Loucy (cell line): ENCODE measurements around the gene ARL6IP4.

ENCODE experiments used
- EZH2phosphoT487 ChIP-seq: fragments of 200-600 bp; IDR thresholded peaks from 2 replicates; pipeline ENCODE4 v1.6.1; 2018; ENCODE audit warnings: antibody characterized with exemption, mild to moderate bottlenecking, moderate library complexity, borderline replicate concordance
- TF ChIP-seq, protein P1 (sequence below): fragments of 200-600 bp; sonication (generic); conservative IDR thresholded peaks from 2 replicates; pipeline ENCODE4 v1.5.1; 2014; ENCODE audit warnings: mild to moderate bottlenecking, antibody characterized with exemption, low read length

DNA sequence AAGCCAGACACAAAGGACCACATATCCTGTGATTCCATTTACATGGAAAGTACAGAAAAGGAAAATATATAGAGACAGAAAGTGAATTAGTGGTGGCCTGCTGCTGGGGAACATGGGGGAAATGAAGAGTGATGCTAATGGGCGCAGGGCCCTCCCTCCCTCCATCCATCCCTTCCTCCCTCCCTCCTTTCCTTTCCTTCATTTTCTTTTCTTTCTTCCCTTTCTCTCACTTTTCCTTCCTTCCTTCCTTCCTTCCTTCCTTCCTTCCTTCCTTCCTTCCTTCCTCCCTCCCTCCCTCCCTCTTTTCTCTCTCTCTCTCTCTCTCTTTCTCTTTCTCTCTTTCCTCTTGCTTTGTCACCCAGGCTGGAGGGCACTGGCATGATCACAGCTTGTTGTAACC is 37.3 kb downstream of the ARL6IP4 start:
- TF ChIP-seq, protein P1, sequence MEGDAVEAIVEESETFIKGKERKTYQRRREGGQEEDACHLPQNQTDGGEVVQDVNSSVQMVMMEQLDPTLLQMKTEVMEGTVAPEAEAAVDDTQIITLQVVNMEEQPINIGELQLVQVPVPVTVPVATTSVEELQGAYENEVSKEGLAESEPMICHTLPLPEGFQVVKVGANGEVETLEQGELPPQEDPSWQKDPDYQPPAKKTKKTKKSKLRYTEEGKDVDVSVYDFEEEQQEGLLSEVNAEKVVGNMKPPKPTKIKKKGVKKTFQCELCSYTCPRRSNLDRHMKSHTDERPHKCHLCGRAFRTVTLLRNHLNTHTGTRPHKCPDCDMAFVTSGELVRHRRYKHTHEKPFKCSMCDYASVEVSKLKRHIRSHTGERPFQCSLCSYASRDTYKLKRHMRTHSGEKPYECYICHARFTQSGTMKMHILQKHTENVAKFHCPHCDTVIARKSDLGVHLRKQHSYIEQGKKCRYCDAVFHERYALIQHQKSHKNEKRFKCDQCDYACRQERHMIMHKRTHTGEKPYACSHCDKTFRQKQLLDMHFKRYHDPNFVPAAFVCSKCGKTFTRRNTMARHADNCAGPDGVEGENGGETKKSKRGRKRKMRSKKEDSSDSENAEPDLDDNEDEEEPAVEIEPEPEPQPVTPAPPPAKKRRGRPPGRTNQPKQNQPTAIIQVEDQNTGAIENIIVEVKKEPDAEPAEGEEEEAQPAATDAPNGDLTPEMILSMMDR = no peak
- TF ChIP-seq EZH2phosphoT487 = no peak
